NCI-H2227 (cell line): ENCODE data around the gene PCDHGA1.

Experiments
- DNase-seq: peaks from one replicate; lab custom pipeline; 2025; ENCODE audit not compliant: unreplicated experiment; lab: John Stamatoyannopoulos, UW

PCDHGA1 gene

GRCh38 chr5:141439411-141440141, 109.3 kb downstream of the PCDHGA1 start:
- no peak for DNase-seq

GRCh38 chr5:141440341-141440740, 110.0 kb downstream of the PCDHGA1 start:
- DNase-seq, result no peak

DNA sequence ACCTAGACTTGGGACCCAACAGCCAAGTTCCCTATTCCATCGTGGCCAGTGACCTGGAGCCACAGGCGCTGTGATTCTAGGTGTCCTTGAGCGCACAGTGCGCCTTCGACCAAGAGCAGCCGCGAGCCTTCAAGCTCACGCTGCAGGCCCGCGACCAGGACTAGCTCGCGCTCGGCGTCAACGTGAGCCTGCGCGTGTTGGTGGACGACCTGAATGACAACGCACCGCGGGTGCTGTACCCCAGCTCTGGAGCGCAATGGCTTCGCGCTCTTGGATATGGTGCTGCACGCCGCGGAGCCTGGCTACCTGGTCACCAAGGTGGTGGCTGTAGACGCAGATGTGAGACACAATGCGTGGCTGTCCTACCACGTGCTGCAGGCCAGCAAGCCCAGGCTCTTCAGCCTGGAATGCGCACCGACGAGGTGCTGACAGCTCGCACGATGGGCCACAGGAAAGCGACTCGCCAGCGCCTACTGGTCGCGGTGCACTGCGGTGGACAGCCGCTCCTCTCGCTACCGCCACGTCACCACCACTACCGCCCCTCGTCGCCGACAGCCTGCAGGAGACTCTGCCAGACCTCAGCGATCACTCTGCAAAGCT, 111.4 kb downstream of the PCDHGA1 start:
- DNase-seq, result no peak

DNA sequence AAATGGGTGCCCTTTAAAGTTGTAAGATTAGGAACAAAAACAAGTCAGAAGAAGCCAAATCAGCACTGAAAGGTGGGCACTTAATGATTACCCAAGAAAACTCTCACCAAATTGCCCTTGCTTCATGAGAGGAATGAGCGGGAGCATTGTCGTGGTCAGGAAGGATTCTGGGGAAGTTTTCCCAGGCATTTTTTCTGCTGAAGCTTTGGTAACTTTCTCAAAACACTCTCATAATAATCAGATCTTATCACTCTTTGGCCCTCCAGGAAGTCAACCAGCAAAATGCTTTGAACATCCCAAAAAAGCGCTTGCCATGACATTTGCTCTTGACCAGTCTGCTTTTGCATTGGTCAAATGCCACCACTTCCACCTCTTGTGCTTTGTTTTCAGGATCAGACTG, 135.0 kb downstream of the PCDHGA1 start:
- DNase-seq, result no peak

- peak; percentile 87 for DNase-seq
Measured at GRCh38 chr5:141475625-141476131, 145.4 kb downstream of the PCDHGA1 start, which contains the start of gene PCDHGC3. TSS of gene PCDHGC3 (plus strand) at chr5:141475966. CDS start at chr5:141476117, 151 bp downstream.

DNA sequence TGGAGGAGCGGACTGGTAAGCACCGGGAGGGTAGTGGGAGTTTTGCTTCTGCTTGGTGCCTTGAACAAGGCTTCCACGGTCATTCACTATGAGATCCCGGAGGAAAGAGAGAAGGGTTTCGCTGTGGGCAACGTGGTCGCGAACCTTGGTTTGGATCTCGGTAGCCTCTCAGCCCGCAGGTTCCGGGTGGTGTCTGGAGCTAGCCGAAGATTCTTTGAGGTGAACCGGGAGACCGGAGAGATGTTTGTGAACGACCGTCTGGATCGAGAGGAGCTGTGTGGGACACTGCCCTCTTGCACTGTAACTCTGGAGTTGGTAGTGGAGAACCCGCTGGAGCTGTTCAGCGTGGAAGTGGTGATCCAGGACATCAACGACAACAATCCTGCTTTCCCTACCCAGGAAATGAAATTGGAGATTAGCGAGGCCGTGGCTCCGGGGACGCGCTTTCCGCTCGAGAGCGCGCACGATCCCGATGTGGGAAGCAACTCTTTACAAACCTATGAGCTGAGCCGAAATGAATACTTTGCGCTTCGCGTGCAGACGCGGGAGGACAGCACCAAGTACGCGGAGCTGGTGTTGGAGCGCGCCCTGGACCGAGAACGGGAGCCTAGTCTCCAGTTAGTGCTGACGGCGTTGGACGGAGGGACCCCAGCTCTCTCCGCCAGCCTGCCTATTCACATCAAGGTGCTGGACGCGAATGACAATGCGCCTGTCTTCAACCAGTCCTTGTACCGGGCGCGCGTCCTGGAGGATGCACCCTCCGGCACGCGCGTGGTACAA, 146.0 kb downstream of the PCDHGA1 start:
- DNase-seq, result peak; percentile 76

- DNase-seq, result no peak
Measured at GRCh38 chr5:141477044-141477575, 146.8 kb downstream of the PCDHGA1 start.

DNA sequence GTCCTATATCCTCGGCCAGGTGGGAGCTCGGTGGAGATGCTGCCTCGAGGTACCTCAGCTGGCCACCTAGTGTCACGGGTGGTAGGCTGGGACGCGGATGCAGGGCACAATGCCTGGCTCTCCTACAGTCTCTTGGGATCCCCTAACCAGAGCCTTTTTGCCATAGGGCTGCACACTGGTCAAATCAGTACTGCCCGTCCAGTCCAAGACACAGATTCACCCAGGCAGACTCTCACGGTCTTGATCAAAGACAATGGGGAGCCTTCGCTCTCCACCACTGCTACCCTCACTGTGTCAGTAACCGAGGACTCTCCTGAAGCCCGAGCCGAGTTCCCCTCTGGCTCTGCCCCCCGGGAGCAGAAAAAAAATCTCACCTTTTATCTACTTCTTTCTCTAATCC, 147.5 kb downstream of the PCDHGA1 start:
- no peak for DNase-seq

DNA sequence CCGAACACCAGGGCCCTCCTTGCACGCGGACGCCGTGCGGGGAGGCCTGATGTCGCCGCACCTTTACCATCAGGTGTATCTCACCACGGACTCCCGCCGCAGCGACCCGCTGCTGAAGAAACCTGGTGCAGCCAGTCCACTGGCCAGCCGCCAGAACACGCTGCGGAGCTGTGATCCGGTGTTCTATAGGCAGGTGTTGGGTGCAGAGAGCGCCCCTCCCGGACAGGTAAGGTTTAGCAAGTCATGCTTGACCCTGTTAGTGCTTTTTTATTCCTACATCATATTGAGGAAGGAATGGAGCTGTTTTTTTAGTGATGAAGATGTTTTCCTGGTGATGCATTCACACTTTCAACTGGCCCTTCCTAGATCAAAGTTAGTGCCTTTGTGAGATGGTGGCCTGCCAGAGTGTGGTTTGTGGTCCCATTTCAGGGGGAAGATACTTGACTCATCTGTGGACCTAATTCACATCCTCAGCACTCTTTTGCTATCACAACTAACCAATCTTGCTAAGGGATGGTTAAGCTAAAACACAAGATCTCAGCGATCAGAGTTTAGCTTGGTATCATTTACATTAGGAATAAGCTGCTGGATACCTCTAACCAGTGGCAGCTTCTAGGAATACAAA, 148.1 kb downstream of the PCDHGA1 start:
- no peak for DNase-seq

DNA sequence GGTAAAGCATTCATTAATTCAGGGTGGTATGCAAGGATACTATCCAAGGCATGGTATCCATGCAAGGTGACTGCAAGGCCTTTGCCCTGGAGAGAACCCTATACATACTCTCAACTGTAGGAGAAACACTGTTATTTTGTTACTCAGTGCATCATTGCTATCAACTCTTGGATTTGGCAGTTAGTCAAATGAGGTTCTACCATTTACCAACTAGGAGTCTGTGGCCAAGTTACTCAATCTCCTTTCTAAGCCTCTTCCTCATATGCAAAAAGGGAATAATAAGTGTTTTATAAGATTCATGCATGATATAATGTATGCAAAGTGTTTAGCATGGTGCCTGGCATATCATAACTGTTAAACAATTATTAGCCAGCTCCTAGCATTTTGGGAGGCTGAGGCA, 149.5 kb downstream of the PCDHGA1 start:
- DNase-seq, result no peak

DNA sequence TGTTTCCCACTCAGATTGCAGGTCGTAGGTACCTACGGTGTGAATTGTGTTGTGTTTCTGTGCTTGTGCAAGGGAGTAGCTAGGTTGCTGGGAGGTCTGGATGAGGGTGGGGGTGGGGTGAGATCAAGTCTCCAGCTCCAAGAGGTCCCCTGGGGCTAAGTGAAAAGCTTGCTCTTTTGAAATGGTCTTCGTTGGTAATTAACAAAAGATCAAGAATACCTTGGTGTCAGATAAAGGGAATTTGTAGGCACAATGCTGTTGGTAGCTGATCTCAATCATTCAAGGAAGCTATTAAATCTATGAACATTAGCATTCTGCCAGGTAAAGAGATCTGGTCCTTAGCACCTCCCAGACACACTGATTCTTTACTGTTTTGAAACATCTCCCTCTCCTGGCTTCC, 153.6 kb downstream of the PCDHGA1 start:
- no peak for DNase-seq

DNA sequence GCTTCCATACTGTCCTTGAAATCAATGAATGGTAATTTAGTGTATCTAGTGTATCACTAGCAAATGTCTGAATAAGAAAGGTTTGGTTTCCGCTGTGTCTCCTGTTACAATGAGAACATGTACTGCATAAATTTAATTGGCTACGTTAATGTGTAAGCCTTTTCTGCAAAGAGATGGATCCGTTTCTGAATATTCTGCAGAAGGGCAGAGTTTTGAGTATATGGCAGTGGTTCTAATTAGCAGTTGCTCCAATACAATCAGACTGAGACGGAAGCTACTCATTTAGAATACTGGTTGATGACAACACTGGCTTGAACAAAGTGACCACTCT, 154.0 kb downstream of the PCDHGA1 start:
- DNase-seq, result no peak

DNA sequence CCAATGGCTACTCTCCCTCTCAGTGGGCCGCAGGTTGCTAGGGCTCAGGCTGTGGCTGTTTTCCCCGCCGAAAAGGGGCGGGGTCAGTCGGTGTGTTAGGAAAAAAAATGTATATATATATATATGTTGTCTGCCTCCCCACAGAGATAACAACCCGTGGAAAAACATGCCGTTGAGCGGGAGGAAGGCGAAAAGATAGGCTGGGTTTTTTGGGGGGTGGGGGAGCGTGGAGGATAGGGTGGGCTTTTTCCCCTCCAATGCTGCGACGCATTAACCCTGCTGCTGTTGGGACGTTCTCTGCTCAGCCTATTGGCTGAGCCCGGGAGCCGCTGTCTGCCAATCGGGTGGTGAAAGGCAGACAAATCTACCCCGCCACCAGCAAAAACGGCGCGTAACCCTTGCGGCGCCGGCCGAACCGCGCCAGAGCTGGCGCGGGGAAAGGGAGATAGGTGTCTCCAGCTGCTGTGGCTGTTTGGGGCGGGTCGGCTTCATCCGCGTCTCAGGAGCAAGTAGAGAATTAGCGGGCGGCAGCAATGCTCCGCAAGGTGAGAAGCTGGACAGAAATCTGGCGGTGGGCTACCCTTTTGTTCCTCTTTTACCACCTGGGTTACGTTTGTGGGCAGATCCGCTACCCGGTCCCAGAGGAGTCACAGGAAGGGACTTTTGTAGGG, 154.5 kb downstream of the PCDHGA1 start, which contains the start of gene PCDHGC4:
Gene PCDHGC4 (plus strand): TSS at position 390 of the 671 bp plus-strand sequence. CDS start 144 bp downstream, at position 534.
- peak; percentile 82 for DNase-seq

- peak; percentile 12 for DNase-seq
Measured at GRCh38 chr5:141485321-141486055, 155.2 kb downstream of the PCDHGA1 start.

- no peak for DNase-seq
Measured at GRCh38 chr5:141486091-141486490, 155.8 kb downstream of the PCDHGA1 start.

DNA sequence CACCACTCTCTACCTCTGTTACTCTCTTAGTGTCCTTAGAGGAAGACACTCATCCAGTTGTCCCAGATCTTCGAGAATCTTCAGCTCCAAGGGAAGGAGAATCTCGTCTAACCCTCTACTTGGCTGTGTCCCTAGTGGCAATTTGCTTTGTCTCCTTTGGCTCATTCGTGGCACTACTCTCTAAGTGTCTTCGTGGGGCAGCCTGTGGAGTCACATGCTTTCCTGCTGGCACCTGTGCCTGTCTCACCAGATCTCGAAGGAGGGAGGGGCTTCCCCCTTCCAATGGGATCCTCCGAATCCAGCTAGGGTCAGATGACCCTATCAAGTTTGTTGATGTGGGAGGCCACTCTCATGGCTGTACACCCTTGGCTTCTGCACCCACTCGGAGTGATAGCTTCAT, 156.8 kb downstream of the PCDHGA1 start:
- no peak for DNase-seq

- DNase-seq, result no peak
Measured at GRCh38 chr5:141488591-141489561, 158.6 kb downstream of the PCDHGA1 start, which contains the start of gene PCDHGC5. TSS of gene PCDHGC5 (plus strand) at chr5:141489081. CDS start at chr5:141489241, 160 bp downstream.

DNA sequence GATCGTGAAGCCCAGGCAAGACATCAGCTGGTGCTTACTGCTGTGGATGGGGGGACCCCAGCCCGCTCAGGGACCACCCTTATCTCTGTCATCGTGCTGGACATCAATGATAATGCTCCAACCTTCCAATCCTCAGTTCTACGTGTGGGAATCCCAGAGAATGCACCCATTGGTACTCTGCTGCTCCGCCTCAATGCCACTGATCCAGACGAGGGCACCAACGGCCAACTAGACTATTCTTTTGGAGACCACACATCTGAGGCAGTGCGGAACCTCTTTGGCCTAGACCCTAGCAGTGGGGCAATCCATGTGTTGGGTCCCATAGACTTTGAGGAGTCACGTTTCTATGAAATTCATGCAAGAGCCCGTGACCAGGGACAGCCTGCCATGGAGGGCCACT, 159.5 kb downstream of the PCDHGA1 start:
- DNase-seq, result no peak
